Peyer's patch (tissue), 4 donors: ENCODE results near the gene PIGT. TPM values are rescaled to one million over a fixed set of nuclear protein-coding genes. Genes with fewer than 3 reads are reported as not detected.

Experiments used
- DNase-seq, 3 donors: peaks; one replicate each; pipeline ENCODE4 v3.0.0-alpha.2; 2017 to 2019
- H3K27ac ChIP-seq, 4 donors: fragments of 200-600 bp; sonication (generic); one replicate each; pipeline ENCODE4 v1.5.1; 2016 to 2019
- H3K27me3 ChIP-seq, 2 donors: fragments of 200-600 bp; sonication (generic); one replicate each; pipeline ENCODE4 v1.5.1; 2019
- H3K36me3 ChIP-seq, 3 donors: fragments of 200-600 bp; sonication (generic); one replicate each; pipeline ENCODE4 v1.5.1; 2016 to 2019
- H3K4me1 ChIP-seq, 4 donors: fragments of 200-600 bp; sonication (generic); one replicate each; pipeline ENCODE4 v1.5.1; 2016 to 2019
- H3K4me3 ChIP-seq, 4 donors: fragments of 200-600 bp; sonication (generic); 1 replicate in 3 of 4; 2 replicates in 1 of 4; pipeline ENCODE4 v1.5.1; 2016 to 2019; ENCODE audit warnings: mild to moderate bottlenecking in 1 of 4
- H3K9me3 ChIP-seq, 4 donors: fragments of 200-600 bp; sonication (generic); one replicate each; pipeline ENCODE4 v1.5.1; 2016 to 2019; ENCODE audit warnings: mild to moderate bottlenecking in 1 of 4
- CTCF ChIP-seq, 6 experiments: fragments of 450-650 bp in 4 of 6; fragments of 200-600 bp in 2 of 6; sonication (generic) in 1 of 6; IDR thresholded peaks; one replicate each; pipeline ENCODE4 v1.5.1; 2017 to 2019; ENCODE audit warnings: antibody characterized with exemption in 6 of 6, mild to moderate bottlenecking in 3 of 6, moderate library complexity in 1 of 6
- POLR2A ChIP-seq, 2 donors: fragments of 450-650 bp; IDR thresholded peaks; one replicate each; pipeline ENCODE4 v1.5.1; 2017; ENCODE audit warnings: antibody characterized with exemption in 2 of 2, mild to moderate bottlenecking in 2 of 2, moderate library complexity in 2 of 2
- total RNA-seq, 4 donors: library from RNA; depleted of rRNA; stranded (reverse); fragments of >200 nt; gene quantifications; one replicate each; pipeline ENCODE4 v1.1.0, GENCODE V29; 2016

PIGT gene
- total RNA-seq, 4 donors from 2014 or later, result 87.5 to 147 (median 113) TPM

GRCh38 chr20:45461225-45461624 lies 45.3 kb downstream of the PIGT start:
- TF ChIP-seq CTCF (IDR thresholded peaks at IDR 0.05) (no peak), POLR2A (IDR thresholded peaks at IDR 0.05) (no peak)
- H3K9me3 ChIP-seq, result no peaks in the 10 kb centered on the region

GRCh38 chr20:45462711-45463509 lies 47.0 kb downstream of the PIGT start:
- no peak for DNase-seq
- no peak overlapping the region for H3K4me3 ChIP-seq
- TF ChIP-seq POLR2A (IDR thresholded peaks at IDR 0.05) (no peak), CTCF (IDR thresholded peaks at IDR 0.05) (no peak)
- no peaks in the 10 kb centered on the region for H3K36me3 ChIP-seq
- no peak overlapping the region for H3K27ac ChIP-seq
- no peaks in the 10 kb centered on the region for H3K4me1 ChIP-seq
- H3K9me3 ChIP-seq, result no peaks in the 10 kb centered on the region
- H3K27me3 ChIP-seq, result no peaks in the 10 kb centered on the region

More at GRCh38 chr20:45461225-45461624, 45.3 kb downstream of the PIGT start:
- H3K36me3 ChIP-seq, result no peaks in the 10 kb centered on the region
- DNase-seq, result no peak
- H3K27me3 ChIP-seq, result no peaks in the 10 kb centered on the region
- H3K4me1 ChIP-seq, result no peaks in the 10 kb centered on the region
- H3K27ac ChIP-seq, result no peak overlapping the region
- no peak overlapping the region for H3K4me3 ChIP-seq

- H3K9me3 ChIP-seq, result no peaks in the 10 kb centered on the region
- TF ChIP-seq POLR2A (IDR thresholded peaks at IDR 0.05) (no peak), CTCF (IDR thresholded peaks at IDR 0.05) (no peak)
These were observed 47.8 kb downstream of the PIGT start for GRCh38 chr20:45463709-45464108.

DNA sequence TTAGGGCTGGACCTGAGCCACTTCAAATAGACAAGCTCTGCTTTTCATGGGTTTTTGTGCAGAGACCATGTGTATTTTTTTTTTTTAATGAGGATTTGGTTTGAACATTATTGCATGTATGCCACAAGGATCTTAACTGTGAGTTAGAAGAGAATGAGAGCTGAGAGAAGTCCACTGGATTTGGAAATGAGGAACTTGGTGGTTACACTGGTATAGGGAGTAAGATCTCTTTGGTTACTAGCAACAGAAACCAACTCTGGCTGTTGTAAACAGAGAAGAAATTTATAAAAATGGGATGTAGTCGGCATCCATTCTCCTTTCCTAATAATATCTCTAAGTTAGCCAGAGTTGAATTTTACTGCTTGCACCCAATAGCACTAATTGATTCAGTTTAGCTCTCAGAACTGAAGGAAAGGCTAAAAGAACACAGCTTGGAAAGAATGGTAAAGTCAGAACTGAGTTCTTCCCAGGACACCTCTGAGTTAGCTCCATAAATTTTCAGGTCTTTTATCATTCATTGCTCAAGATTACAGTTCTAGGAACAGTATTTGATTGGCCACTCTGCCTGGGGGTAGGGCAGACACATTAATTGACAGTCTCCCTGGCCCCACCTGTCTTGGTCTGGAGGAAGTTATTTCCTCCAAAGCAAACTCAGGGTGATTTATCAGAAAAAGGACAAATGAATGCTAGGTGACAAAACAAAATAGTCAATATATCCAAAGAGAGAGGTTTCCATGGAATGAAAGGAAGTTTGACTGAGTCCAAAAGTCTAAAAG lies 49.7 kb downstream of the PIGT start:
- Histone ChIP-seq H3K36me3 (no peaks in the 10 kb centered on the region), H3K9me3 (no peaks in the 10 kb centered on the region), H3K4me1 (peaks cover 0 to 15% (median 11%) of the 10 kb centered on the region in 4 donors), H3K27ac (peak overlapping the region in 1 of 4 donors; percentile 5), H3K27me3 (no peaks in the 10 kb centered on the region), H3K4me3 (no peak overlapping the region)
- DNase-seq, result no peak
- no peak for TF ChIP-seq POLR2A (IDR thresholded peaks at IDR 0.05)
- no peak for TF ChIP-seq CTCF (IDR thresholded peaks at IDR 0.05)

More at GRCh38 chr20:45463709-45464108, 47.8 kb downstream of the PIGT start:
- Histone ChIP-seq H3K4me1 (no peaks in the 10 kb centered on the region), H3K36me3 (no peaks in the 10 kb centered on the region), H3K27me3 (no peaks in the 10 kb centered on the region), H3K27ac (no peak overlapping the region), H3K4me3 (no peak overlapping the region)
- no peak for DNase-seq

DNA sequence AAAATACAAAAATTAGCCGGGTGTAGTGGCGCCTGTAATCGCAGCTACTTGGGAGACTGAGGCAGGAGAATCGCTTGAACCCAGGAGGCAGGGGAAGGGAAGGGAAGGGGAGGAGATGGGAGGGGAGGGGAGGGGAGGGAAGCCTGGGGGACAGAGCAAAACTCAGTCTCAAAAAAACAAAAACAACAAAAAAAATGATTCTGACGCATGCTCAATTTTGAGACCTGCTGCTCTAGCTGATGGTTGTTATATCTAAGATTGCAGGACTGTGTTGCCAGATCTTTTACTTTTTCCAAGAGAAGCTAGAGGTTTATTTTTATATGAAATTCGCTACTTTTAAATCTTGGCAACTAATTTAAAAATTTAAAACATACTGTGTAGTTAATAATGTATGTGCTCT lies 51.2 kb downstream of the PIGT start:
- H3K27ac ChIP-seq, result no peak overlapping the region
- no peaks in the 10 kb centered on the region for H3K27me3 ChIP-seq
- DNase-seq, result no peak
- no peak overlapping the region for H3K4me3 ChIP-seq
- H3K4me1 ChIP-seq, result peaks cover 0 to 20% (median 12%) of the 10 kb centered on the region in 4 donors
- H3K9me3 ChIP-seq, result no peaks in the 10 kb centered on the region
- H3K36me3 ChIP-seq, result no peaks in the 10 kb centered on the region
- no peak for TF ChIP-seq CTCF (IDR thresholded peaks at IDR 0.05)
